ENCODE data around the gene STN1.

STN1 gene

GRCh38 chr10:103936022-103936421, 18.0 kb upstream of the STN1 start:
- no peak for DNase-seq
- TF ChIP-seq GATA1 (IDR thresholded peaks at IDR 0.05; ENCODE audit: low read depth, low read length) = no peak
- no peak for TF ChIP-seq POLR2A (IDR thresholded peaks at IDR 0.05; ENCODE audit: low read length)

DNA sequence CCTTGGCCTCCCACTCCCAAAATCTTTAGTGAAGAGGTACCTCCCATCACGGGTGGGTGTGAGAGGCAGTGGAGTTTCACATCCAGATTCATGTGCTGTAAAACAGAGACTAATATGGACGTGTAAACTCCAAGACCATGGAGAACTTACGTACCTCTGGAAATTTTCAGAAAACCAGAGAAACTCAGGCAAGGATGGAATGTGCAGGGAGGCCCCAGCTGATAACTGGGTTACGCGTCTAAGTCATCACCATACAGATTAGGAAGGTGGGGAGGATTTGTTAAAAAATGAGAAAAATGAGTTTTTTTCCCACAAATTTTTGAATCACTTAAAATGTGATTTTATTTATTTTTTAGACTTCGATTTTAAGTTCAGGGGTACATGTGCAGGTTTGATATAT, 16.3 kb upstream of the STN1 start:
- no peak for DNase-seq
- TF ChIP-seq GATA1 (IDR thresholded peaks at IDR 0.05; ENCODE audit: low read depth, low read length) (no peak), POLR2A (IDR thresholded peaks at IDR 0.05; ENCODE audit: low read length) (no peak)

- TF ChIP-seq GATA1 (IDR thresholded peaks at IDR 0.05; ENCODE audit: low read depth, low read length) (no peak), POLR2A (IDR thresholded peaks at IDR 0.05; ENCODE audit: low read length) (no peak)
- DNase-seq = peak in 1 of 2 experiments; percentile 11
Observed at GRCh38 chr10:103933557-103934121, 15.7 kb upstream of the STN1 start.

GRCh38 chr10:103932971-103933370, 15.0 kb upstream of the STN1 start:
- no peak for DNase-seq
- TF ChIP-seq POLR2A (IDR thresholded peaks at IDR 0.05; ENCODE audit: low read length) (no peak), GATA1 (IDR thresholded peaks at IDR 0.05; ENCODE audit: low read depth, low read length) (no peak)

DNA sequence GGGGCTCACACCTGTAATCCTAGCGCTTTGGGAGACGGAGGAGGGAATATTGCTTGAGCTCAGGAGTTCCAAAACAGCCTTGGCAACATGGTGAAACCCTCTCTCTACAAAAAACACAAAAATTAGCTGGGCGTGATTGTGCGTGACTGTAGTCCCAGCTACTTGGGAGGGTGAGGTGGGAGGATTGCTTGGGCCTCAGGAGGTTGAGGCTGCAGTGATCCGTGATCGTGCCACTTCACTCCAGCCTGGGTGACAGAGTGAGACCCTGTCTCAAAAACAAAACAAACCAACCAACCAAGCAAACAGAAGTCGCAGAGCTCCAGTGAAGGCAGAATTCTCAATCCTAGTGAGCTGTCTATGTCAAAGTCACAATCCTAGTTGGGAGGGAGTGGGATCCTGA, 14.3 kb upstream of the STN1 start:
- no peak for TF ChIP-seq GATA1 (IDR thresholded peaks at IDR 0.05; ENCODE audit: low read depth, low read length)
- TF ChIP-seq POLR2A (IDR thresholded peaks at IDR 0.05; ENCODE audit: low read length) = no peak
- DNase-seq = no peak

GRCh38 chr10:103931603-103932002, 13.6 kb upstream of the STN1 start:
- DNase-seq = no peak
- TF ChIP-seq POLR2A (IDR thresholded peaks at IDR 0.05; ENCODE audit: low read length) = no peak
- no peak for TF ChIP-seq GATA1 (IDR thresholded peaks at IDR 0.05; ENCODE audit: low read depth, low read length)

- DNase-seq = no peak
- TF ChIP-seq POLR2A (IDR thresholded peaks at IDR 0.05; ENCODE audit: low read length) (no peak), GATA1 (IDR thresholded peaks at IDR 0.05; ENCODE audit: low read depth, low read length) (no peak)
Observed at GRCh38 chr10:103930881-103931280, 12.9 kb upstream of the STN1 start.

GRCh38 chr10:103930449-103930848, 12.5 kb upstream of the STN1 start:
- TF ChIP-seq POLR2A (IDR thresholded peaks at IDR 0.05; ENCODE audit: low read length) (no peak), GATA1 (IDR thresholded peaks at IDR 0.05; ENCODE audit: low read depth, low read length) (no peak)
- DNase-seq = no peak

DNA sequence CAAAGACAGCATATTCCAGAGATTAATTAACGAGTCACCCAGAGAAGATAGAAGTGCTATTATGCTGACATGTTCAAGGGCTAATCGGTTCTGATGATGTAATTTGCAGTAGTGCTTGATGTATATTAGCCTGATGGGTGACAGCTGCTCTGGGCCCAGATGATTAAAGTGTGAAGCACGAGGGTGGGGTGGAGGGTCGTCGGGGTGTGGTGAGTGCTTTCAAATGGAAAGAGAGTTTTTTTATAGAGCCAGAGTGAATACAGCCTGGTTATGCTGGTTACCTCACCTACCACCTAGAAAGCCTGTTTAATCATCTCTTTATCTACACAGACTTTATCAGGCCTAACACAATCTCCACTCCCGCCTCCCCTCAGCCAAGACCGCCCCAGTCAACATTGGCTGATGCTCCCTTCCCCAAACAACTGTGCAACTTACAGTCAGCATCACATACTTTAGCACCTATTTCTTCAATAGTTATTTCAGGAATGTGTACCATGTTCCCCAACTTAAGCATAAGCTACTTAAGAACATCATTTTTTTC, 11.5 kb upstream of the STN1 start:
- peak; percentile 76 to 80 for DNase-seq
- no peak for TF ChIP-seq POLR2A (IDR thresholded peaks at IDR 0.05; ENCODE audit: low read length)
- no peak for TF ChIP-seq GATA1 (IDR thresholded peaks at IDR 0.05; ENCODE audit: low read depth, low read length)

GRCh38 chr10:103928784-103929183, 10.8 kb upstream of the STN1 start:
- TF ChIP-seq POLR2A (IDR thresholded peaks at IDR 0.05; ENCODE audit: low read length) = no peak
- DNase-seq = no peak

GRCh38 chr10:103926722-103927319, 8.8 kb upstream of the STN1 start:
- no peak for DNase-seq
- TF ChIP-seq GATA1 (IDR thresholded peaks at IDR 0.05; ENCODE audit: low read depth, low read length) = no peak
- no peak for TF ChIP-seq POLR2A (IDR thresholded peaks at IDR 0.05; ENCODE audit: low read length)

GRCh38 chr10:103925591-103925990, 7.6 kb upstream of the STN1 start:
- no peak for DNase-seq
- TF ChIP-seq GATA1 (IDR thresholded peaks at IDR 0.05; ENCODE audit: low read depth, low read length) = no peak
- TF ChIP-seq POLR2A (IDR thresholded peaks at IDR 0.05; ENCODE audit: low read length) = no peak

GRCh38 chr10:103923502-103923901, 5.5 kb upstream of the STN1 start:
- TF ChIP-seq GATA1 (IDR thresholded peaks at IDR 0.05; ENCODE audit: low read depth, low read length) = no peak
- no peak for TF ChIP-seq POLR2A (IDR thresholded peaks at IDR 0.05; ENCODE audit: low read length)
- DNase-seq = no peak

GRCh38 chr10:103922659-103923058, 4.7 kb upstream of the STN1 start:
- TF ChIP-seq GATA1 (IDR thresholded peaks at IDR 0.05; ENCODE audit: low read depth, low read length) (no peak), POLR2A (IDR thresholded peaks at IDR 0.05; ENCODE audit: low read length) (no peak)
- no peak for DNase-seq

- peak; percentile 44 to 69 for DNase-seq
- TF ChIP-seq POLR2A (IDR thresholded peaks at IDR 0.05; ENCODE audit: low read length) (no peak), GATA1 (IDR thresholded peaks at IDR 0.05; ENCODE audit: low read depth, low read length) (no peak)
Observed at GRCh38 chr10:103921750-103922195, 3.8 kb upstream of the STN1 start.

All from erythroblast (primary cell).